ENCODE results near the gene COL3A1.

The COL3A1 gene

DNA sequence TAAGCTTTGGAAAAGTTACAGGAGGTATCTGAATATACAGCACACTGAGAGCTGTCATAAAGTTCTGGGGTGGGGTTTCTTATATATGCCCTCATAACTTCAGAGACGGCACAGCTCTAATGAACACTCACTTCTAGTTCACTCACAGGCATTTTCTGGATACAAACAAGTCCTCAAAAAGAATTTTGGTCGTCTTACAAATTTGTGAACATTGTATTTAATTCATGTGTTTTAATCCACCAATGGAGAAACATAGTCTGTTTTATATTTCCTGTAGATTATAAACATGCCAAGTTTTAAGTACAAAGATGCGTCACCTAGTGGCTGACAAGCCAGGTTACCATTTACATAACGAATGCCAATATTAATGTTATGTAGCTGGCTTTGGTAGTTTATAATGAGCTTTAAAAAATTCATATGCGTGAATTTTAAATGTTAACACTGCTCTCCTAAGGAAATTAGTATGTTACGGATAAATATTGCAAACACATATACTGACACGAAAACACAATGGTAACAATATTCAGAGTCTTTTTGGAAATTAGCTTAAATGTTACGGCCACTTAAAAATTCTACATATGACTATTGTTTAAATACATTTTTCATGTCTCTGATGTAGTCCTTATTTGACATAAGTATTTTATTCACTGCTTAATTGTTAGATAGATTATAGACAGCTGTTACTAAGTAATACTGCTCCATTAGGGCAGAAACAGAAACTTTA is 2.5 kb downstream of the COL3A1 start:
- Histone ChIP-seq H3K36me3 (ENCODE audit: insufficient read depth, low read length) (no peaks in the 10 kb centered on the region), H3K9me3 (ENCODE audit: low read length) (no peaks in the 10 kb centered on the region), H3K27ac (ENCODE audit: low read depth, low read length) (peak overlapping the region; percentile 98), H3K9ac (ENCODE audit: low read length) (peak overlapping the region; percentile 53), H3K4me3 (ENCODE audit: low read depth in 1 of 2, low read length in 2 of 2) (peak overlapping the region; percentile 51 to 75), H3K27me3 (ENCODE audit: control insufficient read depth in 1 of 2, insufficient read depth in 2 of 2, low read length in 2 of 2) (no peaks in the 10 kb centered on the region), H3K4me1 (ENCODE audit: insufficient read depth, low read length) (peaks cover 12% of the 10 kb centered on the region)

DNA sequence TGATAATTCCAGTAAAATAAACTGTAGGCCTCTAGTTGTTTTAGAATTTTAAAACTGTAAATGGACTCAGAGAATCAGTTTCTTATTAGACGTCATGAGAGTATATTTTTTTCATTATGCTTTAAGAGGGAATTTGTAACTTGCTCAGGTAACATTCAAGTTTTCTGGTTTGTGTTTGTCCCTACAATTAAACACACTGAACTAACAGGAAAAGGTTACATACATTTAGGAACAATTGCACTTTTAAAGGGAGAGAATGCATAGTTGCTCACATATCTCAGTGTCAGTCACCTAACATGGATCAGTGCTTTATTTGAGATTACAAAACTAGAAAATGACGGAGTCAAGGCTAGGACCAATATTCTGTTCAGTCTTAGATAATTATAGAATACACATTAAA is 3.1 kb downstream of the COL3A1 start:
- H3K4me3 ChIP-seq (ENCODE audit: low read depth in 1 of 2, low read length in 2 of 2) = peak overlapping the region; percentile 21 to 75
- peak overlapping the region; percentile 53 for H3K9ac ChIP-seq (ENCODE audit: low read length)
- no peaks in the 10 kb centered on the region for H3K36me3 ChIP-seq (ENCODE audit: insufficient read depth, low read length)
- H3K9me3 ChIP-seq (ENCODE audit: low read length) = no peaks in the 10 kb centered on the region
- H3K27ac ChIP-seq (ENCODE audit: low read depth, low read length) = peak overlapping the region; percentile 98
- no peaks in the 10 kb centered on the region for H3K27me3 ChIP-seq (ENCODE audit: control insufficient read depth in 1 of 2, insufficient read depth in 2 of 2, low read length in 2 of 2)
- peaks cover 9% of the 10 kb centered on the region for H3K4me1 ChIP-seq (ENCODE audit: insufficient read depth, low read length)

DNA sequence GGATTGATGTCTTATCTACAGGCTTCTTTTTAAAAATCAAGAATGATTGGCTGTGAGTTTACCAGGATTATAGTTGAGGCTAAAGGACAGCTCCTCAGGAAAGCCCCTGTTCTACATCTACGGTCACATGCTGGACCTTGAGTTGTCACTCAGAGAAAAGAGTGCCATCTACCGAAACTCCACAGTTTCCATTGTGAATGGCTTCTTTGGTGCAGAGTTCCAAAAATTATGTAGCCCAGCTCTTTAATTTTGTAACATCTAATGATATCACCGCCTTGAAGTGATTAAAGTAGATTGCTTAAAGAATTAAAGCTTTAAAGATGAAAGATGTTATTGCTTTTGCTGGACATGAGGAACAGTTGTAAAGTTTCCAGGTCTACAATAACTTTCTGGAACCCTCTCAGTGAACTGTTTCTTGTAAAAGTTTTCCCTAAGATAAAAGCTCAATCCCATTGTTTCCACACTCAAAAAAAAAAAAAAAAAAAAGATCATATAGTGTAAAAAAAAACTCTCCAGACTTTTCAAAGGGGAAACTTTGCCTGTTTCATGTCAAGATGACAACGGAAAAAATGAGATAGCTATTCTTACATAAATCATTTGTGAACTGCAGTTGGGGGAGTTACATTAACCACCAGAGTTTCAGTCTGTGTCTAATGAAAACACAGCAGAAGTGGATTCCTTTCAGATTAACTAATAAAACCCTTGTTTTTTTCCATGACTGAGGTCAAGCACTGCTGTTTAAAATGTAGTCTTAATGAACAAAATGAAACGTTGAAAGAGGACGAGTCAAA is 4.3 kb downstream of the COL3A1 start:
- Histone ChIP-seq H3K27ac (ENCODE audit: low read depth, low read length) (peak overlapping the region; percentile 75), H3K9me3 (ENCODE audit: low read length) (no peaks in the 10 kb centered on the region), H3K27me3 (ENCODE audit: control insufficient read depth in 1 of 2, insufficient read depth in 2 of 2, low read length in 2 of 2) (no peaks in the 10 kb centered on the region), H3K4me3 (ENCODE audit: low read depth in 1 of 2, low read length in 2 of 2) (peak overlapping the region; percentile 20 to 46), H3K9ac (ENCODE audit: low read length) (peak overlapping the region; percentile 55), H3K36me3 (ENCODE audit: insufficient read depth, low read length) (no peaks in the 10 kb centered on the region), H3K4me1 (ENCODE audit: insufficient read depth, low read length) (peaks cover 10% of the 10 kb centered on the region)

DNA sequence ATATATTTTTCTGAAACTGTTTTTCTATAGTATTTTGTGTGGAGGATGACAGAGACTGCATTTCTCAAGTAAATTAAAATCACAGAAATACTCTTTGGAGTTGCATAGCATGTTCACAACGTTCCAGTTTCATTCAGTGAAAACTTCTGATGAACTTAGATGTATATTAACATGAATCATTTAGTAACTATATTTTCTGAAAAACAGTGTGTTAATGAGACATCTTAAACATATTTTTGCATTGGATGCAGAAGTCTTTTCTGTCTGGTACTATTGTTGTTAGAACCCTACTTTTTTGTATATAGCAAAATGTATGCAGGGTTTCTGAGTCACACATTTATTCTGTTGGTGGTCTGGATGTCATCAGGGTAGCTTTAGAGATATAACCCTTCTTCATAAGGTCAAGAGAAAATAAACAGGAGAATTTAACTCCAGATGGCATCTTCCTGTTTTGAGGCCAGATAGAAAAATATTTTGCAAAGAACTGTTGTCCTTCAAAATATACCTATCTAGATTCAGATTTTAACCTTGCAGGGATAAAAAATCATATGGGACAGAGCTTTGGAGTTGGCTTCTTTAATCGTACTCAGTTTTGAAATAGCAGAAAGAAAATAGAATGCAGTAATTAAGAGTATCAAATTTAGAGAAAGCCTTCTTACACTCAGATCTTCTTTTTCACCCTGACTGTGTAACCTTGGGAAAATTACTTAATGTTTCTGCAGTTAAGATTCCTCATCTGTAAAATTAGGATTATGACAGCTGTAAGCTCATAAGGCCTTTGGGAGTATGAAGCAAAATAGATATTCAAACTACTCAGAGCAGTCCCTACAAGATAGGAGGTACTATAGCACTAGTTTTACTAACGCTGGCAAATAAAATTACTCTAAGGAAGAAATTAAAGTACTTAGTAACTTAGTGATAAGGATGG is 5.3 kb downstream of the COL3A1 start:
- peak overlapping the region in 1 of 2 donors; percentile 46 for H3K4me3 ChIP-seq (ENCODE audit: low read depth in 1 of 2, low read length in 2 of 2)
- H3K36me3 ChIP-seq (ENCODE audit: insufficient read depth, low read length) = no peaks in the 10 kb centered on the region

DNA sequence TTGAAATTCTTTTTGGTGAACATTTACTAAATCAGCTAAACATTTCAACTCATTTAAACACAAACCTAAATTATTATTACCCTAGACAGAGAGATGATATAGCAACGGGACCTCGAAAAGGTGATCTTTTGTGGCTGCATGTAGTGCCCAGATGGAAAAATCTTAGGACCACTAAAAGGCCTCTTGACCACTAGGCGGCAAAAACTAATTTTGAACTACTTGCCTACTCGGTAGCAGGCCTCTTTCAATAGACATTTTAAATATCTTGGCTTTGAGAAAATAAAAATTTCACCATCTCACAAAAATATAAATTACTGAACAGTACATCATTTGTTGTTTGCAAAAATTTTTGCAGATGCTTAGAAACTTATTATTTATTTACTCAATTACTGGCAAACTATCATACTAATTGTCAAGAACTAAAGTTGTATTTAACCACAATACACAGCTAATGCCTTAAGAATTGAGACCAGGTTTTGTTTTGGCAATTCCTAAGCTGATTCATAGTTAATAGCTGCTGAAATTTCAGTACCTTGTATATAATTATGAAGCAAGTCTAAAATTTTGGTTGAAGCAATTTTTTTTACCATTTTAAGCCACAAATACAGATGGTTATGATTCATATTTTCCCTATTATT is 9.4 kb downstream of the COL3A1 start:
- Histone ChIP-seq H3K9me3 (ENCODE audit: low read length) (no peaks in the 10 kb centered on the region), H3K9ac (ENCODE audit: low read length) (no peak overlapping the region), H3K27me3 (ENCODE audit: control insufficient read depth in 1 of 2, insufficient read depth in 2 of 2, low read length in 2 of 2) (no peaks in the 10 kb centered on the region), H3K27ac (ENCODE audit: low read depth, low read length) (peak overlapping the region; percentile 45), H3K36me3 (ENCODE audit: insufficient read depth, low read length) (peaks cover 30% of the 10 kb centered on the region), H3K4me1 (ENCODE audit: insufficient read depth, low read length) (peaks cover 28% of the 10 kb centered on the region), H3K4me3 (ENCODE audit: low read depth in 1 of 2, low read length in 2 of 2) (no peak overlapping the region)

More for the DNA sequence above, 5.3 kb downstream of the COL3A1 start:
- Histone ChIP-seq H3K27me3 (ENCODE audit: control insufficient read depth in 1 of 2, insufficient read depth in 2 of 2, low read length in 2 of 2) (no peaks in the 10 kb centered on the region), H3K4me1 (ENCODE audit: insufficient read depth, low read length) (peaks cover 17% of the 10 kb centered on the region), H3K27ac (ENCODE audit: low read depth, low read length) (peak overlapping the region; percentile 75), H3K9ac (ENCODE audit: low read length) (peak overlapping the region; percentile 55), H3K9me3 (ENCODE audit: low read length) (no peaks in the 10 kb centered on the region)

DNA sequence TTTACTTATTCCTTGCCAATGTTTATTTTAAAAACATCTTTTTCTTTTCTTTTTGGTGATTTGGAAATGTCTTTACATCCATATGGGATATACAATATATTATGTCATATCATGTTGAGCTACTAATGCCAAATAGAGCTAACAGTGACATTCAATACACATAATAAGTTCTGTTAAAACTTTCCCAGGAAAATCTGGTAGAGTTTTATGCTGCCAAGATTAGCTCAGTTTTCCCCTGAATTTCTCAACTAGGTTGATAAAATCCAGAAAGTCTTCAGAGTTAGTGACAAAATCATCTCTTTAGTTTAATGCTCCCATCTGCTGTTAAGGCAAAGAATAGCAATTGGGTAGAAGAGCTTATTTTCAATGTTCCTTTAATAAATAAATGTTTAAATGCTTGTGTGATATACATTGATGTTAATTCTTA is 9.9 kb downstream of the COL3A1 start:
- Histone ChIP-seq H3K4me1 (ENCODE audit: insufficient read depth, low read length) (peaks cover 28% of the 10 kb centered on the region), H3K27ac (ENCODE audit: low read depth, low read length) (peak overlapping the region; percentile 45), H3K9ac (ENCODE audit: low read length) (peak overlapping the region; percentile 3), H3K9me3 (ENCODE audit: low read length) (no peaks in the 10 kb centered on the region), H3K27me3 (ENCODE audit: control insufficient read depth in 1 of 2, insufficient read depth in 2 of 2, low read length in 2 of 2) (no peaks in the 10 kb centered on the region), H3K36me3 (ENCODE audit: insufficient read depth, low read length) (peaks cover 30% of the 10 kb centered on the region), H3K4me3 (ENCODE audit: low read depth in 1 of 2, low read length in 2 of 2) (no peak overlapping the region)

DNA sequence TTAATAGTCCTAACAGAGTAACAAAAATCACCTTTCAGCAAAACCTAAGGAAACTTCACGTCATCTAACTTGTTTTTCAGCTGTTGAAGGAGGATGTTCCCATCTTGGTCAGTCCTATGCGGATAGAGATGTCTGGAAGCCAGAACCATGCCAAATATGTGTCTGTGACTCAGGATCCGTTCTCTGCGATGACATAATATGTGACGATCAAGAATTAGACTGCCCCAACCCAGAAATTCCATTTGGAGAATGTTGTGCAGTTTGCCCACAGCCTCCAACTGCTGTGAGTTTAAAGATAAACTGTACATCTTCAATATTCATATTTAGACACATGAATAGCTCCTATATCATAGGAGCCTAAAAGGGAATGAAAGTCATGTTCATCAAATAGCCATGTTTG is 10.5 kb downstream of the COL3A1 start:
- peaks cover 28% of the 10 kb centered on the region for H3K4me1 ChIP-seq (ENCODE audit: insufficient read depth, low read length)
- H3K4me3 ChIP-seq (ENCODE audit: low read depth in 1 of 2, low read length in 2 of 2) = no peak overlapping the region
- H3K36me3 ChIP-seq (ENCODE audit: insufficient read depth, low read length) = peaks cover 35% of the 10 kb centered on the region
- H3K27me3 ChIP-seq (ENCODE audit: control insufficient read depth in 1 of 2, insufficient read depth in 2 of 2, low read length in 2 of 2) = no peaks in the 10 kb centered on the region
- H3K9me3 ChIP-seq (ENCODE audit: low read length) = no peaks in the 10 kb centered on the region
- H3K27ac ChIP-seq (ENCODE audit: low read depth, low read length) = peak overlapping the region; percentile 45
- H3K9ac ChIP-seq (ENCODE audit: low read length) = peak overlapping the region; percentile 3

DNA sequence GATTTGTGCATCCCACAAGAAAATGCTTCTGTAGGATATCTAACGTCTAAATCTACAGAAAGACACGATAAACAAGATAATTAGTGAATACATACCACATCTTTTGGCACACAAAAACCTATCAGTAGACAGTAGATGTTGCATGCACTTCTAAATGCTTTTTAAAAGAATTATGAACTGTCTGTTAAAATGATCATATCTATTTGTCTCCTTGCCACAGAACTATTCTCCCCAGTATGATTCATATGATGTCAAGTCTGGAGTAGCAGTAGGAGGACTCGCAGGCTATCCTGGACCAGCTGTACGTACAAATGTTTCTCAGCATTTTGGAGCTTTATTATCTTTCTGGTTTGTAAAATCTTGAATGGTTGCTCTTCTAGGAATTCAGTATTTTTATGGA is 12.7 kb downstream of the COL3A1 start:
- Histone ChIP-seq H3K9me3 (ENCODE audit: low read length) (no peaks in the 10 kb centered on the region), H3K4me3 (ENCODE audit: low read depth in 1 of 2, low read length in 2 of 2) (no peak overlapping the region), H3K9ac (ENCODE audit: low read length) (no peak overlapping the region), H3K27ac (ENCODE audit: low read depth, low read length) (no peak overlapping the region), H3K27me3 (ENCODE audit: control insufficient read depth in 1 of 2, insufficient read depth in 2 of 2, low read length in 2 of 2) (no peaks in the 10 kb centered on the region), H3K4me1 (ENCODE audit: insufficient read depth, low read length) (peaks cover 28% of the 10 kb centered on the region), H3K36me3 (ENCODE audit: insufficient read depth, low read length) (peaks cover 54% of the 10 kb centered on the region)

DNA sequence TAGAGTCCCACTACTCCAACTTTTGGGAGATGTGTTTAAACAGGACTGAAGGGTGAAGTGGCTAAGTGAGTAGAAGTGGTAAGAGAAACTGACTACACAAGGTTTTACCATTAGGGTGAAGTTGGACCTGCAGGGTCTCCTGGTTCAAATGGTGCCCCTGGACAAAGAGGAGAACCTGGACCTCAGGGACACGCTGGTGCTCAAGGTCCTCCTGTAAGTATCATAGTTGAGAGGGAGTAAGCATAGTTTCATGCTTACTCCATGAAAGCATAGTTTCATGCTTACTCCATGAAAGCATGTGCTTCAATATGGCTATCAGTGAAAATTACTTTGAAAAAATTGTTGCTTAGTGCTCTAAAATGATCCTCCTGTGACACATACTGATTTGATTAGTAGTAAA is 19.1 kb downstream of the COL3A1 start:
- H3K9me3 ChIP-seq (ENCODE audit: low read length) = no peaks in the 10 kb centered on the region
- peak overlapping the region; percentile 36 for H3K27ac ChIP-seq (ENCODE audit: low read depth, low read length)
- H3K4me1 ChIP-seq (ENCODE audit: insufficient read depth, low read length) = no peaks in the 10 kb centered on the region
- no peak overlapping the region for H3K4me3 ChIP-seq (ENCODE audit: low read depth in 1 of 2, low read length in 2 of 2)
- peaks cover 86% of the 10 kb centered on the region for H3K36me3 ChIP-seq (ENCODE audit: insufficient read depth, low read length)
- H3K27me3 ChIP-seq (ENCODE audit: control insufficient read depth in 1 of 2, insufficient read depth in 2 of 2, low read length in 2 of 2) = no peaks in the 10 kb centered on the region
- no peak overlapping the region for H3K9ac ChIP-seq (ENCODE audit: low read length)

DNA sequence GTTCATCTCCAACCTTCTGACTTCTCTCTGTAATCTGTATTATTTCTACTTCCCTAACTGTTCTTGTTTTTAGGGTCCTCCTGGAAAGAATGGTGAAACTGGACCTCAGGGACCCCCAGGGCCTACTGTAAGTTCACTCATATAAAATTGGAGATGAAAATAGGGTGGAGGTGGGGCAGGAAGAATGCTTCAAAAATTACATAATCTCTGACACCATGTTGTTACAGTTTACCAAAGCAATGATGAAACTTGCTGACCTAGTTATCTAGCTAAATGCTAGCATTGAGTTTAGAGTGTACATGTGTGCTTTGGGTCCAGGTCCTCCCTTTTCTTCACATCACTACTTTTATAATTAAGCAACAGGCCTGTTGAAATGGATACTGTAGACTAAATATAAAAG is 23.1 kb downstream of the COL3A1 start:
- Histone ChIP-seq H3K27me3 (ENCODE audit: control insufficient read depth in 1 of 2, insufficient read depth in 2 of 2, low read length in 2 of 2) (no peaks in the 10 kb centered on the region), H3K27ac (ENCODE audit: low read depth, low read length) (no peak overlapping the region), H3K36me3 (ENCODE audit: insufficient read depth, low read length) (peaks cover 92% of the 10 kb centered on the region)

More for the DNA sequence above, 23.1 kb downstream of the COL3A1 start:
- Histone ChIP-seq H3K4me1 (ENCODE audit: insufficient read depth, low read length) (peaks cover 4% of the 10 kb centered on the region), H3K9me3 (ENCODE audit: low read length) (no peaks in the 10 kb centered on the region), H3K9ac (ENCODE audit: low read length) (no peak overlapping the region), H3K4me3 (ENCODE audit: low read depth in 1 of 2, low read length in 2 of 2) (no peak overlapping the region)

Measured in muscle layer of colon (tissue), 2 donors.